ENCODE results near the gene SLC43A3.

- TF ChIP-seq CTCF (IDR thresholded peaks at IDR 0.05) (no peak), POLR2A (IDR thresholded peaks at IDR 0.05) (no peak), EP300 (IDR thresholded peaks at IDR 0.05) (no peak)
These were observed 437 bp downstream of the SLC43A3 start for GRCh38 chr11:57426439-57426928.

Data from ovary (tissue), 3 donors.